ENCODE results near the gene VAMP5.

GRCh38 chr2:85564144-85564563 is 20.1 kb upstream of the VAMP5 start:
- TF ChIP-seq MAX (IDR thresholded peaks at IDR 0.05): no peak
- TF ChIP-seq TAF1 (conservative IDR thresholded peaks at IDR 0.05): no peak
- TF ChIP-seq GABPA (IDR thresholded peaks at IDR 0.05 in 1 of 2, conservative IDR thresholded peaks at IDR 0.05 in 1 of 2): no peak
- TF ChIP-seq ATF3 (IDR thresholded peaks at IDR 0.05): no peak
- TF ChIP-seq RXRA (IDR thresholded peaks at IDR 0.05): no peak
- TF ChIP-seq FOXA1 (IDR thresholded peaks at IDR 0.05): no peak
- TF ChIP-seq REST (IDR thresholded peaks at IDR 0.05): no peak
